ENCODE measurements around the gene OR2AT4. TPM values are rescaled to one million over a fixed set of nuclear protein-coding genes. Genes with fewer than 3 reads are reported as not detected.

Gene OR2AT4
- total RNA-seq, 2 donors from 2014 or later = not detected

GRCh38 chr11:75082601-75083216, 14.0 kb downstream of the OR2AT4 start:
- Histone ChIP-seq H3K36me3 (ENCODE audit: control insufficient read depth, insufficient read depth, low read length) (no peaks in the 10 kb centered on the region), H3K27ac (ENCODE audit: low read depth, low read length) (no peak overlapping the region), H3K27me3 (ENCODE audit: control insufficient read depth, insufficient read depth, low read length, poor library complexity, severe bottlenecking) (no peaks in the 10 kb centered on the region), H3K9me3 (ENCODE audit: control insufficient read depth, low read length) (no peaks in the 10 kb centered on the region), H3K4me1 (ENCODE audit: control insufficient read depth, insufficient read depth, low read length) (no peaks in the 10 kb centered on the region), H3K9ac (ENCODE audit: extremely low read depth, low read length, poor library complexity, severe bottlenecking) (no peak overlapping the region), H3K4me3 (ENCODE audit: low read length) (no peak overlapping the region)
- no peak overlapping the region for H3K27ac Mint-ChIP-seq
- H3K4me3 Mint-ChIP-seq = no peak overlapping the region
- H3K4me1 Mint-ChIP-seq = no peaks in the 10 kb centered on the region
- peaks cover 4% of the 10 kb centered on the region for H3K27me3 Mint-ChIP-seq (ENCODE audit: insufficient read depth)
- TF ChIP-seq CTCF (conservative IDR thresholded peaks at IDR 0.05) = no peak
- no peaks in the 10 kb centered on the region for H3K36me3 Mint-ChIP-seq (ENCODE audit: low read depth)
- no peak for DNase-seq
- no peaks in the 10 kb centered on the region for H3K9me3 Mint-ChIP-seq
- WGBS, 2 experiments (ENCODE audit: insufficient coverage in 1 of 2, insufficient read length in 1 of 2) = 82 to 83% methylated on average over 6 to 8 of the region's 8 CpGs

- no peak for TF ChIP-seq CTCF (conservative IDR thresholded peaks at IDR 0.05)
- H3K27me3 ChIP-seq (ENCODE audit: control insufficient read depth, insufficient read depth, low read length, poor library complexity, severe bottlenecking) = no peaks in the 10 kb centered on the region
- no peaks in the 10 kb centered on the region for H3K36me3 ChIP-seq (ENCODE audit: control insufficient read depth, insufficient read depth, low read length)
- no peaks in the 10 kb centered on the region for H3K4me1 ChIP-seq (ENCODE audit: control insufficient read depth, insufficient read depth, low read length)
- Mint-ChIP-seq H3K4me3 (no peak overlapping the region), H3K27me3 (ENCODE audit: insufficient read depth) (peaks cover 4% of the 10 kb centered on the region), H3K36me3 (ENCODE audit: low read depth) (no peaks in the 10 kb centered on the region), H3K27ac (no peak overlapping the region), H3K4me1 (no peaks in the 10 kb centered on the region), H3K9me3 (no peaks in the 10 kb centered on the region)
- no peak overlapping the region for H3K27ac ChIP-seq (ENCODE audit: low read depth, low read length)
- no peak overlapping the region for H3K4me3 ChIP-seq (ENCODE audit: low read length)
- H3K9me3 ChIP-seq (ENCODE audit: control insufficient read depth, low read length) = no peaks in the 10 kb centered on the region
- no peak for DNase-seq
- 86 to 89% methylated on average over 4 of the region's 4 CpGs for WGBS, 2 experiments (ENCODE audit: insufficient coverage in 1 of 2, insufficient read length in 1 of 2)
- H3K9ac ChIP-seq (ENCODE audit: extremely low read depth, low read length, poor library complexity, severe bottlenecking) = no peak overlapping the region
Observed at GRCh38 chr11:75079546-75079945, 17.1 kb downstream of the OR2AT4 start.

GRCh38 chr11:75078233-75078632, 18.4 kb downstream of the OR2AT4 start:
- Histone ChIP-seq H3K4me1 (ENCODE audit: control insufficient read depth, insufficient read depth, low read length) (no peaks in the 10 kb centered on the region), H3K27me3 (ENCODE audit: control insufficient read depth, insufficient read depth, low read length, poor library complexity, severe bottlenecking) (no peaks in the 10 kb centered on the region), H3K27ac (ENCODE audit: low read depth, low read length) (no peak overlapping the region), H3K36me3 (ENCODE audit: control insufficient read depth, insufficient read depth, low read length) (no peaks in the 10 kb centered on the region), H3K9ac (ENCODE audit: extremely low read depth, low read length, poor library complexity, severe bottlenecking) (no peak overlapping the region), H3K4me3 (ENCODE audit: low read length) (no peak overlapping the region), H3K9me3 (ENCODE audit: control insufficient read depth, low read length) (no peaks in the 10 kb centered on the region)
- 94 to 100% methylated on average over 1 to 2 of the region's 2 CpGs for WGBS, 2 experiments (ENCODE audit: insufficient coverage in 1 of 2, insufficient read length in 1 of 2)
- Mint-ChIP-seq H3K36me3 (ENCODE audit: low read depth) (no peaks in the 10 kb centered on the region), H3K4me1 (no peaks in the 10 kb centered on the region), H3K27me3 (ENCODE audit: insufficient read depth) (peaks cover 4% of the 10 kb centered on the region), H3K9me3 (no peaks in the 10 kb centered on the region), H3K4me3 (no peak overlapping the region), H3K27ac (no peak overlapping the region)
- no peak for DNase-seq
- no peak for TF ChIP-seq CTCF (conservative IDR thresholded peaks at IDR 0.05)

All from endodermal cell (in vitro differentiated cells).